TTC549 (cell line): ENCODE results near the gene AGAP9.
"Not testable (repeated sequence)": the region's sequence is repeated elsewhere in the genome, so short reads cannot be mapped to it uniquely, and the experiment has no call there.

Experiments used
- FAIRE-seq: peaks from 2 replicates; lab custom pipeline; 2012; peaks lifted over from hg19 to GRCh38; lab: Jason Lieb, UNC

The AGAP9 gene

DNA sequence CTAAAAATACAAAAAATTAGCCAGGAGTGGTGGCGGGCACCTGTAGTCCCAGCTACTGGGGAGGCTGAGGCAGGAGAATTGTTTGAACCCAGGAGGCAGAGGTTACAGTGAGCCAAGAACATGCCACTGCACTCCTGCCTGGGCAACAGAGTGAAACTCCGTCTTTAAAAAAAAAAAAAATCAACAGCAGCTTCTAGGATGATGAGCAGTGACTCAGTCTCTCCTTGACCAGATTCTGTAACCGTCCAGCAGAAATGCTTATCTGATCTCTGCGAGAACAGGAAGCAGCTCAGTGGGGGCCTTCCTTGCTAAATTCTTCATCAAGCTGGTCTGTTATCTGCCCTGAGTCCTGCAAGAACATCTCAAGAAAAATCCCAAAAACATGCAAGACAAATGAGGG, 37.5 kb downstream of the AGAP9 start:
- FAIRE-seq = not testable (repeated sequence)

DNA sequence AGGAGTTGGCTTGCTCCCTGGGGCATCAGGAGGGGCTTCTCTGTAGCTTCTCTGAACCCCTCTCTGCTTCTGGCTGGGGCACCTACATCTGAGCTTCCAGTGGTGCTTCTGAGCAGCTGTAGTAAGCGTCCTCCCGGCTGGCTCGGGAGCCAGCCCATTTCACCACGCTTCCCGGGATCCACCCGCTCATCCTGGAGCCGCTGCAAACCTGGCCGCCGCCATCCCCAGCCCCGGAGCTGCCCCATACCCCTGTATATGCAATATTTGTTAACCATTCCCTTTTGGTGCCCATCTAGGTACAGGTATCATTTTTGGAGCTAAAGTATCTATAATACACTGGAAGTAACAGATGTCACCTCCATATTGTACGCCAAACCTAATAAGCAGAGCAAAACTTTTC, 38.7 kb downstream of the AGAP9 start:
- not testable (repeated sequence) for FAIRE-seq

- not testable (repeated sequence) for FAIRE-seq
Observed at GRCh38 chr10:47483923-47484322, 39.5 kb downstream of the AGAP9 start, which contains the start of gene ANXA8. TSS of gene ANXA8 (minus strand) at chr10:47484115. CDS start at chr10:47483933, 182 bp downstream.

GRCh38 chr10:47482367-47482766, 41.1 kb downstream of the AGAP9 start:
- not testable (repeated sequence) for FAIRE-seq

DNA sequence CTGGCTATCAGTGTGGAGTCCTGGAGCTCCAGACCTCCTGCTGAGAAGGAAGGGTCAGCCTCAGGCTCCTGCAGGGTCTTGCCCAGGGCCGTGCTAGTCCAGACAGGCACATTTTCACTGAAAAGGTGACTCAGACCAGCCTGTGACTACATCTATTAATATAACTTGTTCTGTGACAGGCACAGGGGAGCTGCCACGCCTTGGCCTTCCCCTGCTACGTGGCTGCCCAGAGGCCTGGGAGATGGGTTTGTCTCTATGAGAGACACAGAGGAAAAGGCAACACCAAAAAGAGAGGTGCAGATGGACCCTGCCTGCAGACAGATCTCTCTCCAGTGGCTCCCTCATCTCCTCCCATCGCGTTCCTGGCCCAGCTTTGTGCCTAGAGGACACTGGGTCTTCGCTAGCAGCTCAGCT, 41.7 kb downstream of the AGAP9 start:
- FAIRE-seq = not testable (repeated sequence)

DNA sequence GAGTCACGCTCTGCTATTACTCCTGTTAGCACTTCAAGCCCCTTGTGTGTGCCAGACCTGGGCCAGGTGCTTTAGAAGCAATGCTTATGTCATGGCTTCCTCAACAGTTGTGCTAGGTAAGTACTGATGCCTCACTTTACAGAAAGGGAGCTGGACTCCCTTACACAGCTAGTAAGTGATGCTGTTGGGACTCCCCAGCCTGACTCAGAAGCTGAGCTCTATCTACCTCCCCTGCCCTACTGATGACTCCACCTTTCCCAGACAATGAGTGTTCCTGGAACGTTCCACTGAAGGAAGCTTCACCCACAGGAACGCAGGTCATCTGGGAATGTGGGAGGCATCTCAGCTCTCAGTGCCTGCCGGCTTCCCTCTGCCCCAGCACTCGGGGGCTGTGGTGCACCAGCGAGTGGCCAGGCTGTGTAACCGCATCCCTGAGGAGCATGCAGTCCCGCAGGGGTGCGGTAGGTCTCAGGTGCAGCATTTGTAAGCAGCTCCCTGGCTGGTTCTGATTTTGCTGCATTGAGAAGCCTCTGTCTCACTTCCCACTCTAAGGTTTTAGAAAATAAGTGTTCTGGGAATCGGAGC, 42.2 kb downstream of the AGAP9 start:
- not testable (repeated sequence) for FAIRE-seq

GRCh38 chr10:47480133-47480532, 43.3 kb downstream of the AGAP9 start:
- not testable (repeated sequence) for FAIRE-seq

GRCh38 chr10:47478114-47478513, 45.3 kb downstream of the AGAP9 start:
- FAIRE-seq = not testable (repeated sequence)

DNA sequence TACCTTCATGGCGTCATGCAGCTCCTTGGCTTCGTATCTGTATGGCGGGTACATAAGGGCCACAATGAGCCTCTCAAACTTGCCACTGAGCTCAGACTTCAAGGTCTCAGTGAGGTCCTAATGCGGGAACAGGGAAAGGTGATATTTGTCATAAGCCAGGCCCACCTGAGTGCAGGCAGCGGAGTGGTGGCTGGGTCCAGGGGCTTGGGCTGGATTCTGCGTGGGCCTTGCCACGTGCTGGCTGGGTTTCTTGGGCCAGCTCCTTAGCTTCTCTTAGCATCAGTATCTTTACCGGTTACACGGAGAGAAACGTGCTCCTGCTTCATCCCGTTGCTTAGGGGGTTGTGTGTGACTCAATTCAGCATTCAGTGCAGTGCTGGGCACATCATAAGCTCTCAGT, 46.4 kb downstream of the AGAP9 start:
- not testable (repeated sequence) for FAIRE-seq

GRCh38 chr10:47475101-47475500, 48.3 kb downstream of the AGAP9 start:
- FAIRE-seq = not testable (repeated sequence)

DNA sequence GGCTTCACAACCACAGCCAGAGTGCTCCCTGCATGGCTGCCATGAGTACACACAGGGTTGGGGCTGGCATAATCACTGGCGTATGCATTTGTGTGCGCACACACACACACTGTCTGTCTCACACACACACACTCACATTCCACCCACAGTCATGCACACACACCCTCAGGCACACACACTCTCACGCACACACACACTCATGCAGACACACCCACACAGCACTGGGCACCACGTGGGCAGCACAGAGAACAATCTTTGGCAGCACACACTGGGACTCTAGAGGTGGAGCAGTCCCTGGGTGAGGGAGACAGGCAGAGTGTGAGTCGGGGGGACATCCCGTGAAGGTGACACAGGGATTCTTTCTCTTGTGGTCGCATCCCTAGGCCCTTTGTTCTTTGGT, 49.9 kb downstream of the AGAP9 start:
- not testable (repeated sequence) for FAIRE-seq

DNA sequence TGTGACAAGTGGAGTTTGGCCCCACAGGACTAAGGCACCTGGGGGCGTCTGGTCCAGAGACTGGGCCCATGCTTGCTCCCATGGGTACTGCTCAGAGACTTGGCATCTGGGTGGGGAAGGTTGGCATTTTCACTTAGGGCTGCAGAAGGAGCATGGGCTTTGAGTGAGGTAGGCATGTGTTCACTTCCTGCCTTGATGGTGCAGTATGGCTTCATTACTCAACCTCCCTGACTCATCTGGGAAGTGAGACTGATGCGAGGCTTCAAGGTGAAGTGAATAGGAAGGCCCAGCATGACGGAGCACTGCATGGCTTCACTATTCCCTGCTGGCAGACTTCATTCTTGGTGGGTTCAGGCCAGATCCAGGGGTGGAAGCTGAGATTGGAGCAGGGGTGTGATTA, 50.8 kb downstream of the AGAP9 start:
- FAIRE-seq = not testable (repeated sequence)

- FAIRE-seq = not testable (repeated sequence)
Observed at GRCh38 chr10:47472072-47472471, 51.4 kb downstream of the AGAP9 start.

DNA sequence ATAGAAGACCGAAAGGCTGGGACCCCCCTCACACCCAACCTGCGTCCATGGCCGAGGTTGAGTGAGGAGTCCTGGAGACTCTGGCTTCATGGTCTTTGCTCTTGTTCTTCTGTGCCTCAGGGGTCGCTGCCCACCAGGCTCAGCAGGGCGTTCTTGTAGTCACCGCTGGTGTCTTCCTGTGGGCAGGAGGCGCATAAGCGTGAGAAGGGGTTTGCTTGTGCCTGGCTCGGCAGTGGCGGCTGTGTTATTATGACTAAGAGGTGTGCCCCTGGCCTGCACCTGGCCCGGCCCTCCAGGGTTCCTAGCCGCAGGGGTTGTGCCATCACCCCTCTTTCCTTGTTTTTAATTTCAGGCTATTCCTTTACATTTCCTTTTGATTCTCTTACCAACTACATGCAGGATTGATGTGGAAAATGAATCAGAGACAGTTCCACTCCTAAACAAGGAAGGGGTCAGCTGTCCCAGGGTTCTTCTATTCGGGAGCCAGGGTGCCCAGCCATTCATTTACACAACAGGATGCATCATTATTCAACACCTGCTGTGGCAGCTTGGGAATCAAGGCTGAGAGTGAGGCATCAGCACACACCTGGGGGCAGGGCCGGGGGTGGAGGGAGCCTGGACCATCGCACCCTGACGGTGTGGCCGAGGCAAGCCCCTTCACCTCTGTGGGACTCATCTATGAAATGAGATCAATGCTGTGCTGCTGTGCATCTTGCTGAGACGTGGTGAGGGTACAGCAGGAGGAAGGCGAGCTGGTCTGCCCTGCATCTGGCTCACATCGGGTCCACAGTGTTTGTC, 54.5 kb downstream of the AGAP9 start:
- not testable (repeated sequence) for FAIRE-seq

GRCh38 chr10:47467957-47468356, 55.5 kb downstream of the AGAP9 start:
- FAIRE-seq = not testable (repeated sequence)

- FAIRE-seq = not testable (repeated sequence)
Observed at GRCh38 chr10:47467458-47467857, 56.0 kb downstream of the AGAP9 start.

DNA sequence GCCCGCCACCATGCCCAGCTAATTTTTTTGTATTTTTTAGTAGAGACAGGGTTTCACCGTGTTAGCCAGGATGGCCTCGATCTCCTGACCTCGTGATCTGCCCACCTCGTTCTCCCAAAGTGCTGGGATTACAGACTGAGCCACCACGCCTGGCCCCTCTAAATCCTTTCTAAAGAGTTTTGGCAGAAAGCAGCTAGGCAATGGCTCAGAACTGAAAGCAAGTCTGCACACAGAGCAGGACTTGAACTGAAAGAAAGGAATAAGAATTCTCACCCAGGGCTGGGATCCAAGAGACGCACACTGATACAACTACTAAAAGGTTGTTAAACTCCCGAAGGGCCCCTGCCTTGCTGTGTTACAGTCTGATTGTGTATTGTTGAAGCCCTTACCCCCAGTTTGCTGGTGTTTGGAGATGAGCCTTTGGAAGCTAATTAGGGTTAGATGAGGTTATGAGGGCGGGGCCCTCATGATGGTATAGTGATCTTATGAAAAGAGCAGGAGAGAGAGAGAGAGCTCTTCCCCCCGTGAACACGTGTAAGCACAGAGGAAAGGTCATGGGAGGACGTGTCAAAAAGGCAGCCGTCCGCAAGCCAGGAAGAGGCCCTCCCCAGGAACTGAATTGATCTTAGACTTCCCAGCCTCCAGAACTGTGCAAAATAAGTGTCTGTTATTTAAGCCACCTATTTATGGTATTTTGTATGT, 58.1 kb downstream of the AGAP9 start:
- FAIRE-seq = not testable (repeated sequence)

- not testable (repeated sequence) for FAIRE-seq
Observed at GRCh38 chr10:47462577-47463358, 60.7 kb downstream of the AGAP9 start.

DNA sequence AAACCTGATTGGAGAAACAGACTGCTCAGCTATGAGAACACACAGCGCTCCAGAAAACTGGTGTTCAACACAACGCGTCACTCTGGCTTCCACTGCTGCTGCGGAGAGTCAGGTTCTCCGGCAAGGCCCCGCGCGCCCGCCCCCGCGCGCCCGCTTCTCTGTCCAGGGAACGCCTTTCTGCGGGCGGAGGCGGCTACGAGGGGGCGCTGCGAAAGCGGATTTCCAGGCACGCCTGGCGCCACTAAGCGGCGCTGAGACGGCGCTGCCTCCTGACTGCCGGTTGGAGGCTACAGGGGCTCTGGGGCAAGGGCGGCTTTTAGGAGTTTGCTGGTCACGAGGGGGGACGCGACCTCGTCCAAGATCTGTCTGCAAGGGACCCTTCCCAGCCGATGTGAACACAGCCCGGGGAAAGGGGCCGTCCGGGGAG, 62.2 kb downstream of the AGAP9 start:
- not testable (repeated sequence) for FAIRE-seq

DNA sequence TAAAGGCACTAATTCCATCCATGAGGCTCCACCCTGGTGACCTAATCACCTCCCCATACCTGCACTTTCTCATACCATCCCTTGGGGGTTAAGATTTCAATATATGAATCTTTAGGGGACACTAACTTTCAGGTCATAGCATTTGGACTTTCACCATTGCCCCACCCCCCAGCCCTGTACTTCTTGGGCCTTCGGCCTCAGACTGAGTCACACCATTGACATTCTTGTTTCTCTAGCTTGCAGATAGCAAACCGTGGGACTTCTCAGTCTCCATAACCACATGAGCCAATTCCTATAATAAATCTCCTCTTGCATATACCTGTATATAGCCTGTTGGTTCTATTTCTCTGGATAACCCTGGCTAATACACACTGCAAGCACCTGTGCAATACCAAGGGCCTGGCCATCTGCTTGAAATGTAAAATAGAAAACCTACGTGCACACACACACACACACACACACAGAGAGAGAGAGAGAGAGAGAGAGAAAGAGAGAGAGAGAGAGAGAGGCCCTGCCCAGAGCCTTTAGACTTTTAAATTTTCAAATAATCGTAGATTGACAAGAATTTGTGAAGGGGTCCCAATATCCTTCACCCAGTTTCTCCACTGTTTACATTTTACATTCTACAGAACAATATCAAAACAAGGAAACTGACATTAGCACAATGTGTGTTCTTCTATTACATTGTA, 64.8 kb downstream of the AGAP9 start:
- FAIRE-seq = no peak

- no peak for FAIRE-seq
Observed at GRCh38 chr10:47457826-47458225, 65.6 kb downstream of the AGAP9 start.

- FAIRE-seq = no peak
Observed at GRCh38 chr10:47457528-47457820, 66.0 kb downstream of the AGAP9 start.
